GM12891 (cell line): ENCODE measurements around the gene SLC5A11.

Source experiments
- DNase-seq: peaks from one replicate; pipeline ENCODE4 v3.0.0; 2011; ENCODE audit warnings: low spot score; ENCODE audit not compliant: insufficient read length
- FAIRE-seq: peaks from 2 replicates; lab custom pipeline; 2011; peaks lifted over from hg19 to GRCh38; lab: Jason Lieb, UNC
- PAX5 ChIP-seq: IDR thresholded peaks from 2 replicates; pipeline ENCODE4 v1.6.1; 2011; ENCODE audit warnings: low read length, moderate library complexity, mild to moderate bottlenecking; ENCODE audit not compliant: insufficient read depth, severe bottlenecking
- POLR2A ChIP-seq: IDR thresholded peaks from 2 replicates; pipeline ENCODE4 v1.6.1; 2011; ENCODE audit warnings: low read depth, low read length, control low read depth
- POLR2AphosphoS5 ChIP-seq: IDR thresholded peaks from 2 replicates; pipeline ENCODE4 v1.6.1; 2011; ENCODE audit warnings: low read depth, low read length, control low read depth
- POU2F2 ChIP-seq: IDR thresholded peaks from 2 replicates; pipeline ENCODE4 v1.6.1; 2011; ENCODE audit warnings: low read depth, mild to moderate bottlenecking, control low read depth, low read length, moderate library complexity
- SPI1 ChIP-seq: IDR thresholded peaks from 2 replicates; pipeline ENCODE4 v1.6.1; 2011; ENCODE audit warnings: low read depth, low read length, control low read depth
- TAF1 ChIP-seq: IDR thresholded peaks from 2 replicates; pipeline ENCODE4 v1.6.1; 2011; ENCODE audit warnings: low read depth, low read length, control low read depth

The SLC5A11 gene

GRCh38 chr16:24931091-24931490 is 85.3 kb downstream of the SLC5A11 start:
- FAIRE-seq: no peak

GRCh38 chr16:24935336-24935735 is 89.6 kb downstream of the SLC5A11 start:
- no peak for DNase-seq
- FAIRE-seq: no peak
- TF ChIP-seq POLR2A (no peak), PAX5 (no peak), SPI1 (no peak), POLR2AphosphoS5 (no peak), POU2F2 (no peak), TAF1 (no peak)

More at GRCh38 chr16:24931091-24931490, 85.3 kb downstream of the SLC5A11 start:
- DNase-seq: no peak
- no peak for TF ChIP-seq PAX5
- TF ChIP-seq TAF1: no peak
- no peak for TF ChIP-seq POLR2AphosphoS5
- no peak for TF ChIP-seq SPI1
- no peak for TF ChIP-seq POU2F2
- no peak for TF ChIP-seq POLR2A

GRCh38 chr16:24936151-24936550 is 90.4 kb downstream of the SLC5A11 start:
- no peak for FAIRE-seq
- TF ChIP-seq SPI1 (no peak), POLR2AphosphoS5 (no peak), POLR2A (no peak), TAF1 (no peak)
- no peak for DNase-seq

- no peak for FAIRE-seq
- TF ChIP-seq POLR2AphosphoS5 (no peak), PAX5 (no peak), SPI1 (no peak)
- no peak for DNase-seq
Measured at GRCh38 chr16:24939224-24939623, 93.5 kb downstream of the SLC5A11 start.

GRCh38 chr16:24939738-24940137 is 94.0 kb downstream of the SLC5A11 start:
- TF ChIP-seq TAF1 (no peak), POLR2A (no peak), PAX5 (no peak), POLR2AphosphoS5 (no peak), SPI1 (no peak), POU2F2 (no peak)
- FAIRE-seq (no peak), DNase-seq (no peak)

GRCh38 chr16:24943471-24943870 is 97.7 kb downstream of the SLC5A11 start:
- TF ChIP-seq POLR2AphosphoS5 (no peak), POU2F2 (no peak), TAF1 (no peak), PAX5 (no peak), SPI1 (no peak), POLR2A (no peak)
- DNase-seq (no peak), FAIRE-seq (no peak)

- no peak for FAIRE-seq
- DNase-seq: no peak
- TF ChIP-seq POLR2AphosphoS5: no peak
- TF ChIP-seq POLR2A: no peak
- no peak for TF ChIP-seq TAF1
- TF ChIP-seq SPI1: no peak
- TF ChIP-seq POU2F2: no peak
- TF ChIP-seq PAX5: no peak
Measured at GRCh38 chr16:24944206-24944605, 98.4 kb downstream of the SLC5A11 start.

GRCh38 chr16:24946155-24946554 is 100.4 kb downstream of the SLC5A11 start:
- no peak for FAIRE-seq
- TF ChIP-seq TAF1: no peak
- no peak for TF ChIP-seq POLR2AphosphoS5
- no peak for TF ChIP-seq PAX5
- no peak for TF ChIP-seq POLR2A
- no peak for TF ChIP-seq SPI1
- no peak for TF ChIP-seq POU2F2
- no peak for DNase-seq

GRCh38 chr16:24950275-24950674 is 104.5 kb downstream of the SLC5A11 start:
- no peak for FAIRE-seq

GRCh38 chr16:24953306-24953705 is 107.5 kb downstream of the SLC5A11 start:
- FAIRE-seq (no peak), DNase-seq (no peak)
- TF ChIP-seq PAX5: no peak
- no peak for TF ChIP-seq POLR2AphosphoS5
- TF ChIP-seq TAF1: no peak
- no peak for TF ChIP-seq POLR2A
- no peak for TF ChIP-seq SPI1
- TF ChIP-seq POU2F2: no peak

More at GRCh38 chr16:24950275-24950674, 104.5 kb downstream of the SLC5A11 start:
- no peak for DNase-seq
- TF ChIP-seq POLR2A: no peak
- TF ChIP-seq SPI1: no peak
- no peak for TF ChIP-seq POU2F2
- no peak for TF ChIP-seq TAF1
- no peak for TF ChIP-seq POLR2AphosphoS5
- TF ChIP-seq PAX5: no peak

- no peak for FAIRE-seq
- TF ChIP-seq POLR2AphosphoS5: no peak
- TF ChIP-seq POU2F2: no peak
- no peak for TF ChIP-seq SPI1
- TF ChIP-seq POLR2A: no peak
- TF ChIP-seq PAX5: no peak
- no peak for TF ChIP-seq TAF1
- DNase-seq: no peak
Measured at GRCh38 chr16:24953721-24954120, 108.0 kb downstream of the SLC5A11 start.
